GM12878 (cell line): ENCODE results near the gene MAP4K4. TPM values are rescaled to one million over a fixed set of nuclear protein-coding genes. Genes with fewer than 3 reads are reported as not detected.
A peak's percentile ranks its signal among the peaks of the same experiment; 100 is the strongest.

Experiments
- ATAC-seq: fragments of 200-7000 bp; cut with Tn5 transposase; 3 replicates; pipeline ENCODE4 v1.9.1; 2020; ENCODE audit warnings: mild to moderate bottlenecking, moderate library complexity
- BruUV-seq: library from RNA; stranded (reverse); fragments of 400-500 nt; replicated peaks from 2 replicates; lab custom pipeline; 2021; lab: Mats Ljungman, UMichigan
- CTCF ChIA-PET: fragments of 300-600 bp; sonication (Branson Sonifier 250); formaldehyde crosslinking; extraction: SDS; loops from one replicate; lab custom pipeline; 2021; ENCODE audit warnings: inconsistent platforms; lab: Yijun Ruan, JAX
- POLR2A ChIA-PET: fragments of 350-600 bp; formaldehyde crosslinking; extraction: SDS; loops from one replicate; lab custom pipeline; 2021; ENCODE audit warnings: inconsistent platforms; lab: Charles Lee
- RAD21 ChIA-PET: fragments of 300-600 bp; sonication (Branson Sonifier 250); formaldehyde crosslinking; loops from one replicate; lab custom pipeline; 2023; ENCODE audit warnings: antibody characterized with exemption; ENCODE audit not compliant: unreplicated experiment; lab: Charles Lee
- SMC1A ChIA-PET: fragments of 300-600 bp; sonication (Branson Sonifier 250); formaldehyde crosslinking; loops from one replicate; lab custom pipeline; 2023; ENCODE audit not compliant: unreplicated experiment, uncharacterized antibody; lab: Charles Lee
- DNase-seq: peaks from one replicate; pipeline ENCODE4 v3.0.0-alpha.2; 2011; ENCODE audit warnings: low read depth, low spot score
- FAIRE-seq: peaks from 3 replicates; lab custom pipeline; 2011; peaks lifted over from hg19 to GRCh38; lab: Jason Lieb, UNC
- H2AFZ ChIP-seq: 2 replicates; pipeline ENCODE4 v1.6.0; 2011; ENCODE audit warnings: low read depth, low read length, control low read depth; ENCODE audit not compliant: control insufficient read depth
- H3K27ac ChIP-seq: 2 replicates; pipeline ENCODE4 v1.5.1; 2011; ENCODE audit warnings: control low read depth; ENCODE audit not compliant: control insufficient read depth, insufficient read depth
- H3K27me3 ChIP-seq, 2 experiments: replicated peaks in 1 of 2; 2 replicates each; pipeline versions ENCODE4 v1.6.0 to v1.6.1; 2011; ENCODE audit warnings: low read length in 1 of 2; ENCODE audit not compliant: control insufficient read depth in 2 of 2, insufficient read depth in 2 of 2
- H3K36me3 ChIP-seq, 2 experiments: 2 replicates each; pipeline ENCODE4 v1.5.1; 2011; ENCODE audit warnings: low read length in 1 of 2; ENCODE audit not compliant: control insufficient read depth in 2 of 2, insufficient read depth in 2 of 2
- H3K4me1 ChIP-seq: 2 replicates; pipeline ENCODE4 v1.6.1; 2011; ENCODE audit warnings: mild to moderate bottlenecking, low read length, moderate library complexity, mixed read lengths; ENCODE audit not compliant: control insufficient read depth, insufficient read depth
- H3K4me2 ChIP-seq: 2 replicates; pipeline ENCODE4 v1.6.0; 2011; ENCODE audit warnings: control low read depth; ENCODE audit not compliant: control insufficient read depth, insufficient read depth
- H3K4me3 ChIP-seq: fragments of 200-600 bp; sonication (generic); 2 replicates; pipeline ENCODE4 v1.5.1; 2016
- H3K79me2 ChIP-seq: 2 replicates; pipeline ENCODE4 v1.6.0; 2011; ENCODE audit warnings: low read length; ENCODE audit not compliant: control insufficient read depth, insufficient read depth
- H3K9ac ChIP-seq: 2 replicates; pipeline ENCODE4 v1.8.0; 2011; ENCODE audit warnings: low read length, control low read depth, mixed read lengths; ENCODE audit not compliant: control insufficient read depth, insufficient read depth
- H3K9me3 ChIP-seq: replicated peaks from 3 replicates; pipeline ENCODE4 v1.5.1; 2011; ENCODE audit warnings: mild to moderate bottlenecking, low read length; ENCODE audit not compliant: control insufficient read depth, insufficient read depth
- H4K20me1 ChIP-seq: 2 replicates; pipeline ENCODE4 v1.6.0; 2011; ENCODE audit not compliant: control insufficient read depth, insufficient read depth
- BRCA1 ChIP-seq: IDR thresholded peaks from 2 replicates; pipeline ENCODE4 v1.6.1; 2011; ENCODE audit warnings: low read depth, low read length, improper control_type of control experiment
- CREB1 ChIP-seq: IDR thresholded peaks from 2 replicates; pipeline ENCODE4 v1.6.1; 2012; ENCODE audit warnings: low read depth, mild to moderate bottlenecking, inconsistent platforms
- CTCF ChIP-seq, 3 experiments: IDR thresholded peaks in 2 of 3; conservative IDR thresholded peaks in 1 of 3; 2 replicates each; pipeline ENCODE4 v1.5.1; 2011; ENCODE audit warnings: low read depth in 3 of 3, low read length in 3 of 3, mild to moderate bottlenecking in 3 of 3, control low read depth in 2 of 3, moderate library complexity in 2 of 3, inconsistent platforms in 1 of 3, mixed read lengths in 1 of 3; ENCODE audit not compliant: control insufficient read depth in 2 of 3, insufficient read depth in 1 of 3; ENCODE audit errors: extremely low read depth in 1 of 3
- HDGF ChIP-seq: fragments of 450-650 bp; IDR thresholded peaks from 2 replicates; pipeline ENCODE4 v1.6.1; 2016; ENCODE audit warnings: antibody characterized with exemption
- IRF3 ChIP-seq: fragments of 450-650 bp; IDR thresholded peaks from 2 replicates; pipeline ENCODE4 v1.6.1; 2014; ENCODE audit warnings: mild to moderate bottlenecking
- NBN ChIP-seq: fragments of 450-650 bp; IDR thresholded peaks from 2 replicates; pipeline ENCODE4 v1.6.1; 2016
- RBBP5 ChIP-seq: fragments of 200-600 bp; sonication (generic); conservative IDR thresholded peaks from 2 replicates; pipeline ENCODE4 v1.6.1; 2016
- ZNF24 ChIP-seq: fragments of 450-650 bp; IDR thresholded peaks from 2 replicates; pipeline ENCODE4 v1.6.1; 2017; ENCODE audit warnings: antibody characterized with exemption, mild to moderate bottlenecking
- ZNF592 ChIP-seq: fragments of 450-650 bp; IDR thresholded peaks from 2 replicates; pipeline ENCODE4 v1.6.1; 2017; ENCODE audit warnings: mild to moderate bottlenecking, moderate library complexity
- WGBS: methylation state at CpG from one replicate; pipeline ENCODE4 v1.1.6; 2016; ENCODE audit warnings: low lambda C conversion rate; ENCODE audit not compliant: insufficient replicate concordance, insufficient coverage; ENCODE audit errors: missing lambda C conversion rate; 5-methylcytosine and 5-hydroxymethylcytosine counted together
- in situ Hi-C: fragments of 300-500 bp; cut with MboI; formaldehyde crosslinking; loops from 9 replicates; pipeline ENCODE4 v1.14.3; 2018; ENCODE audit warnings: mixed read lengths
- intact Hi-C: fragments of 100-400 bp; cut with micrococcal nuclease; formaldehyde crosslinking; loops from one replicate; pipeline ENCODE4 v1.14.2; 2022; ENCODE audit not compliant: unreplicated experiment
- polyA plus RNA-seq, 11 experiments: library from polyadenylated mRNA; depleted of rRNA in 4 of 11; unstranded in 6 of 11; stranded (reverse) in 5 of 11; fragments of >200 nt; fragmentation: Nextera tagmentation in 4 of 11; fragmentation: Illumina TruSeq in 1 of 11; extraction: Ambion mirVana in 4 of 11; extraction: Trizol in 1 of 11; gene quantifications; 1 replicate in 1 of 11; 2 replicates in 10 of 11; pipeline versions ENCODE4 v1.2.1 to v1.2.3, GENCODE V29; 2011 to 2016; ENCODE audit warnings: inconsistent platforms in 2 of 11, missing spikeins in 2 of 11, low read depth in 1 of 11
- total RNA-seq, 4 experiments: library from RNA; depleted of rRNA in 3 of 4; stranded (reverse); fragments of >200 nt in 3 of 4; fragmentation: Illumina TruSeq in 1 of 4; extraction: Trizol in 1 of 4; gene quantifications; 2 replicates each; pipeline versions ENCODE4 v1.2.1 to v1.2.3, GENCODE V29; 2013 to 2021
- TF ChIP-seq, protein P1 (sequence below): fragments of 450-650 bp; IDR thresholded peaks from 2 replicates; pipeline ENCODE4 v1.6.1; 2016; ENCODE audit warnings: mild to moderate bottlenecking

MAP4K4 gene
- total and polyA plus RNA-seq, 10 of the 15 experiments (the other 5 are each of a cell fraction or from before 2014, with no cell fraction given), result 1.9 to 50.4 (median 9.7) TPM

DNA sequence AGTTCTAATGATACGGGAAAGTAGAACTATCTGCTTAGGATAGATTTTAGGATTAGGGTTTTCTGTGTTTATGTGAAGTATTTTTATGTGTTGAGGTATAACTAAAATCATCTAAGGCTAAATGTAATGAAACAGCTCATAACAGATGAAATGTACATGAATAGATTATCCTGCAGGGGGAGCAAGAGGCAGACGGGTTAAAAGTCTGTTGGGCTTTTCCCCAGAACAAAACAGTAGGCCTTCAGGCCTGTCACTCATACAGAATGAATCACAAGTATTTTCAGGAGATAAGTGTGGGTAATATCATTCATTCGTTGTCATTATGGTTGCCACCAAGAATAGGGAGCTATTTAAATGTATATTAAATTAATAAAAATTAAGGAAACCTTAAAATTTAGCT, 186.4 kb downstream of the MAP4K4 start (continued):
- TF ChIP-seq ZNF592 (0 out of 2 replicates have a peak, but pooled peaks have one; percentile 1), ZNF24 (peak; percentile 82), RBBP5 (no peak), HDGF (no peak), CREB1 (no peak), NBN (peak; percentile 35; the same call in 1 of the 2 replicates)
- TF ChIP-seq, protein P1, sequence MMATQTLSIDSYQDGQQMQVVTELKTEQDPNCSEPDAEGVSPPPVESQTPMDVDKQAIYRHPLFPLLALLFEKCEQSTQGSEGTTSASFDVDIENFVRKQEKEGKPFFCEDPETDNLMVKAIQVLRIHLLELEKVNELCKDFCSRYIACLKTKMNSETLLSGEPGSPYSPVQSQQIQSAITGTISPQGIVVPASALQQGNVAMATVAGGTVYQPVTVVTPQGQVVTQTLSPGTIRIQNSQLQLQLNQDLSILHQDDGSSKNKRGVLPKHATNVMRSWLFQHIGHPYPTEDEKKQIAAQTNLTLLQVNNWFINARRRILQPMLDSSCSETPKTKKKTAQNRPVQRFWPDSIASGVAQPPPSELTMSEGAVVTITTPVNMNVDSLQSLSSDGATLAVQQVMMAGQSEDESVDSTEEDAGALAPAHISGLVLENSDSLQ, result peak; percentile 96
- TF ChIP-seq, all 136 proteins: peak for 9

GRCh38 chr2:101884423-101884822, 186.9 kb downstream of the MAP4K4 start:
- FAIRE-seq (no peak), DNase-seq (no peak), ATAC-seq (no peak)
- in situ Hi-C loops, result loop anchor here (5.0 to 10.0 kb wide), 2 partner anchors 358 to 560 kb away; no protein-coding TSS in a partner anchor
- intact Hi-C loops, result loop anchor here (1.0 to 5.0 kb wide), 5 partner anchors 120 to 564 kb away; partner anchors contain the start of gene IL18R1
- Histone ChIP-seq H4K20me1 (no peaks in the 10 kb centered on the region), H3K4me3 (no peak overlapping the region), H3K4me2 (no peak overlapping the region), H3K79me2 (no peaks in the 10 kb centered on the region), H3K36me3 (no peaks in the 10 kb centered on the region), H3K9ac (no peak overlapping the region), H3K27ac (no peak overlapping the region), H3K4me1 (no peaks in the 10 kb centered on the region), H3K9me3 (no peaks in the 10 kb centered on the region), H2AFZ (no peak overlapping the region), H3K27me3 (no peaks in the 10 kb centered on the region)
- POLR2A ChIA-PET, result interaction anchor here (0.9 to 1.5 kb wide), 3 partner anchors 13 to 136 kb away, joined by 3 to 5 read pairs (median 3); no protein-coding TSS in a partner anchor
- SMC1A ChIA-PET, result interaction anchor here (0.7 to 7.5 kb wide), 48 partner anchors 9 to 566 kb away, joined by 3 to 105 read pairs (median 5); partner anchors contain the start of gene IL18R1
- WGBS, result 41% methylated on average over 2 of the region's 2 CpGs
- BruUV-seq, result no TSS peak
- RAD21 ChIA-PET, result interaction anchor here (0.9 to 3.7 kb wide), 40 partner anchors 9 to 564 kb away, joined by 3 to 113 read pairs (median 5); no protein-coding TSS in a partner anchor
- CTCF ChIA-PET, result interaction anchor here (0.6 to 7.5 kb wide), 59 partner anchors 10 to 568 kb away, joined by 3 to 169 read pairs (median 5); partner anchors contain the start of gene IL1R2
- TF ChIP-seq CTCF (IDR thresholded peaks at IDR 0.05 in 2 of 3, conservative IDR thresholded peaks at IDR 0.05 in 1 of 3; ENCODE audit: control insufficient read depth in 2 of 3, extremely low read depth in 1 of 3, insufficient read depth in 1 of 3, low read depth in 3 of 3, low read length in 3 of 3) (no peak), IRF3 (no peak), BRCA1 (no peak), NBN (no peak)
